Karpas-422 (cell line): ENCODE results near the gene ZBTB7C. TPM values are rescaled to one million over a fixed set of nuclear protein-coding genes. Genes with fewer than 3 reads are reported as not detected.
A peak's percentile ranks its signal among the peaks of the same experiment; 100 is the strongest.

Experiments
- DNase-seq: peaks from one replicate; pipeline ENCODE4 v3.0.0-alpha.2; 2015
- H2AFZ ChIP-seq: fragments of 200-600 bp; sonication (generic); 2 replicates; pipeline ENCODE4 v1.6.1; 2014; ENCODE audit warnings: antibody characterized with exemption, low read length, mixed read lengths
- H3K27ac ChIP-seq: fragments of 200-600 bp; sonication (generic); 2 replicates; pipeline ENCODE4 v1.5.1; 2014; ENCODE audit warnings: mild to moderate bottlenecking, low read length, moderate library complexity
- H3K27me3 ChIP-seq: fragments of 200-600 bp; sonication (generic); 2 replicates; pipeline ENCODE4 v1.6.1; 2014; ENCODE audit warnings: low read length, mixed read lengths
- H3K36me3 ChIP-seq: fragments of 200-600 bp; sonication (generic); 2 replicates; pipeline ENCODE4 v1.6.1; 2014; ENCODE audit warnings: low read length, mixed read lengths; ENCODE audit not compliant: insufficient read depth
- H3K4me1 ChIP-seq: fragments of 200-600 bp; sonication (generic); 2 replicates; pipeline ENCODE4 v1.6.1; 2014; ENCODE audit warnings: mild to moderate bottlenecking, low read length, mixed read lengths
- H3K4me2 ChIP-seq: fragments of 200-600 bp; sonication (generic); 2 replicates; pipeline ENCODE4 v1.6.1; 2014; ENCODE audit warnings: low read length, low read depth, mild to moderate bottlenecking; ENCODE audit not compliant: poor library complexity, severe bottlenecking
- H3K4me3 ChIP-seq: fragments of 200-600 bp; sonication (generic); 2 replicates; pipeline ENCODE4 v1.5.1; 2014; ENCODE audit warnings: mild to moderate bottlenecking, antibody characterized with exemption, low read length, mixed read lengths
- H3K79me2 ChIP-seq: fragments of 200-600 bp; sonication (generic); 2 replicates; pipeline ENCODE4 v1.6.1; 2014; ENCODE audit warnings: mild to moderate bottlenecking, low read length, mixed read lengths
- H3K9ac ChIP-seq: fragments of 200-600 bp; sonication (generic); 2 replicates; pipeline ENCODE4 v1.6.0; 2014; ENCODE audit warnings: low read length
- H3K9me2 ChIP-seq: fragments of 200-600 bp; sonication (generic), shearing (Covaris generic); replicated peaks from 2 replicates; pipeline ENCODE4 v1.6.0; 2014; ENCODE audit warnings: mild to moderate bottlenecking, low read length, moderate library complexity; ENCODE audit not compliant: insufficient read depth
- H3K9me3 ChIP-seq: fragments of 300-700, 200-600 bp; sonication (generic); 2 replicates; pipeline ENCODE4 v1.6.1; 2014; ENCODE audit warnings: low read length, mixed read lengths
- H4K20me1 ChIP-seq: fragments of 200-600 bp; sonication (generic); 2 replicates; pipeline ENCODE4 v1.6.1; 2014; ENCODE audit warnings: mild to moderate bottlenecking, antibody characterized with exemption, low read length, low read depth; ENCODE audit not compliant: insufficient read depth
- total RNA-seq: library from RNA; depleted of rRNA; stranded (reverse); fragments of >200 nt; shearing (Covaris generic); gene quantifications from 2 replicates; pipeline ENCODE4 v1.2.3, GENCODE V29; 2014; ENCODE audit warnings: low replicate concordance

The ZBTB7C gene
- total RNA-seq, 1 experiment from 2014 or later, result not detected

- no peak for DNase-seq
- Histone ChIP-seq H2AFZ (no peak overlapping the region), H4K20me1 (no peaks in the 10 kb centered on the region), H3K9ac (no peak overlapping the region), H3K27ac (no peak overlapping the region), H3K36me3 (no peaks in the 10 kb centered on the region), H3K9me2 (no peaks in the 10 kb centered on the region), H3K27me3 (no peaks in the 10 kb centered on the region), H3K4me3 (no peak overlapping the region), H3K4me1 (no peaks in the 10 kb centered on the region), H3K79me2 (no peaks in the 10 kb centered on the region), H3K4me2 (no peak overlapping the region), H3K9me3 (no peaks in the 10 kb centered on the region)
Observed at GRCh38 chr18:48228841-48229240, 180.3 kb downstream of the ZBTB7C start.

DNA sequence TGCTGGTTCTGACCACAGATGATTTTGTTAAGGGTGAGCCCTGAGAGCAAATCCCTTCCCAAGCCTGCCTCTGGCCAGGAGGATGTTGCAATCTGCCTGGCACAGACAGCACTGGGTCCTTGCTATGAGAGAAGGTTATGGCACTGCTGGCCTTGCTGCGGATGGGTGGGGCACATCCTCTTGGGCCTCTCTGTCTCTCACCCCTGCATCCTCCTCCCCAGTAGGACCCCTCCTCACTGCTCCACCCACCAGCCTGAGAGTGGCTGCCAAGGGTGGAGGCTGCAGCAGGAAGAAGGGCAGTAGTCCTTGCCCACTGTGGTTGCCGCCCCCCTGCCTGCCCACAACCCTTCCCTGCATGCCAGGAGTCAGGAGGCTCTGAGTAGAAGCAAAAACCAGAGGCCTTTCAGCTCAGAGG, 180.9 kb downstream of the ZBTB7C start:
- no peaks in the 10 kb centered on the region for H3K4me1 ChIP-seq
- no peaks in the 10 kb centered on the region for H3K9me3 ChIP-seq
- no peak for DNase-seq
- H3K27me3 ChIP-seq, result no peaks in the 10 kb centered on the region
- no peak overlapping the region for H3K4me3 ChIP-seq
- no peaks in the 10 kb centered on the region for H3K9me2 ChIP-seq
- H3K9ac ChIP-seq, result no peak overlapping the region
- no peaks in the 10 kb centered on the region for H3K36me3 ChIP-seq
- no peak overlapping the region for H2AFZ ChIP-seq
- H4K20me1 ChIP-seq, result no peaks in the 10 kb centered on the region
- no peak overlapping the region for H3K27ac ChIP-seq
- H3K79me2 ChIP-seq, result no peaks in the 10 kb centered on the region
- H3K4me2 ChIP-seq, result no peak overlapping the region

- no peak for DNase-seq
- Histone ChIP-seq H3K4me2 (no peak overlapping the region), H3K4me1 (no peaks in the 10 kb centered on the region), H3K9ac (no peak overlapping the region), H3K9me2 (no peaks in the 10 kb centered on the region), H3K36me3 (no peaks in the 10 kb centered on the region), H3K27ac (no peak overlapping the region), H3K4me3 (no peak overlapping the region), H3K27me3 (no peaks in the 10 kb centered on the region), H4K20me1 (no peaks in the 10 kb centered on the region), H3K79me2 (no peaks in the 10 kb centered on the region), H3K9me3 (no peaks in the 10 kb centered on the region), H2AFZ (no peak overlapping the region)
Observed at GRCh38 chr18:48227206-48227605, 182.0 kb downstream of the ZBTB7C start.

- H2AFZ ChIP-seq, result no peak overlapping the region
- no peak overlapping the region for H3K4me3 ChIP-seq
- H3K4me1 ChIP-seq, result no peaks in the 10 kb centered on the region
- no peaks in the 10 kb centered on the region for H3K27me3 ChIP-seq
- no peak overlapping the region for H3K4me2 ChIP-seq
- H4K20me1 ChIP-seq, result no peaks in the 10 kb centered on the region
- no peak overlapping the region for H3K27ac ChIP-seq
- no peaks in the 10 kb centered on the region for H3K36me3 ChIP-seq
- no peak for DNase-seq
- H3K9me3 ChIP-seq, result no peaks in the 10 kb centered on the region
- H3K79me2 ChIP-seq, result no peaks in the 10 kb centered on the region
- H3K9ac ChIP-seq, result no peak overlapping the region
- H3K9me2 ChIP-seq, result no peaks in the 10 kb centered on the region
Observed at GRCh38 chr18:48226401-48226800, 182.8 kb downstream of the ZBTB7C start.

DNA sequence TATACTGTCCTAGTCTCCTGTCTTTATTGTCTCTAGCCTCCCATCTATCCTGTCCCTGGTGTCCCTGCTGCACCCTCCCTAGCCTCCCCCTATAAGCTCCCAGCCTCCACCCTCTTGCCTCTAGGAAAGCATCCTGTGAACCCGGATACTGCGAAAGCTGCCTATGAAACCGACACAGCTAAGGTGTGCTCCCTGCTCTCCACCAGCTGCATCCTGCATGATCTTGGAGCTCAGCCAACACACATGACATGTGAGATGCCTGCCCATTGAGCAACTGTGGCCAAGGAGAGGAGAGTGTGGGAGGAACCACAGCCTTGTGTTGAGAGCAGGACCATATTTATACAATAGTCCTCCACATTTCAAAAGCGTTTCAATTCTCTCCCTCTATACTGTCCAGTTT, 187.1 kb downstream of the ZBTB7C start:
- Histone ChIP-seq H3K9me2 (no peaks in the 10 kb centered on the region), H3K4me2 (no peak overlapping the region), H3K36me3 (no peaks in the 10 kb centered on the region), H3K4me1 (peaks cover 14% of the 10 kb centered on the region), H2AFZ (no peak overlapping the region), H3K4me3 (no peak overlapping the region), H3K9me3 (no peaks in the 10 kb centered on the region), H3K27ac (no peak overlapping the region), H3K27me3 (no peaks in the 10 kb centered on the region), H3K9ac (no peak overlapping the region), H3K79me2 (no peaks in the 10 kb centered on the region), H4K20me1 (no peaks in the 10 kb centered on the region)
- DNase-seq, result peak; percentile 53

DNA sequence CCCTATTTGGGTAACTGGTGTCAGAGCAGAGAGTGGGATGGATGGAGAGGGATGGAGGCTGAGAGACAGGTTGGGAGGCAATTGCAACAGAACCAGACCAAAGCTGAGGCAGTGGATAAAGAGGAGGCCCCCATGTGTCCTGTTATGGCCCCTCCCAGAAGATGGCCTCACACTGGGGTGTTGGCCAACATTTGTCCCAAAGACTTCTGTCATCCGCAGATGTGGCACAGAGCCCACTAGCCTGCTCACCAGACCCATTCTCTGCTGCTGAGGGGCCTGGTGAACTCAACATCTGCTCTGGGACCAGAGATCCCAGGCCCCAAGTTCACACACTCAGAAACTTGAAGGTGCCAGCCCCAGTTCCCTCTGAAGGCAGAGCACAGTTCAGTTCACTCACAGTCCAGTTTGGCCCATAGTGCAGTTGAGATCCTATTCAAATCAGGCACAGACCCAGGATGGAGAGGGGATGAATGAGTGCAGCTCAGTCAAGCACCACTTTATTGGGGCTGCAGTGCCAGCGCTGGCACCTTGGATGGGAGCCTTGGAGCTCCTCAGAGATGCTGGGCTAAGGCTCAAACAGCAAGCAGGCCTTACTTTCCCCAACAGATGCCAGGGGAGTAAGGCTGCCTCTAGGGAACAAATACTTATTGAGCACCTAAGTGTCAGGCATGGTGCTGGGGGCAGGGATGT, 189.2 kb downstream of the ZBTB7C start:
- Histone ChIP-seq H3K36me3 (no peaks in the 10 kb centered on the region), H3K9me3 (no peaks in the 10 kb centered on the region), H3K27ac (no peak overlapping the region), H3K4me1 (peaks cover 14% of the 10 kb centered on the region), H4K20me1 (no peaks in the 10 kb centered on the region), H2AFZ (no peak overlapping the region), H3K27me3 (no peaks in the 10 kb centered on the region), H3K79me2 (no peaks in the 10 kb centered on the region), H3K4me3 (no peak overlapping the region), H3K4me2 (no peak overlapping the region), H3K9ac (no peak overlapping the region), H3K9me2 (no peaks in the 10 kb centered on the region)
- DNase-seq, result no peak

DNA sequence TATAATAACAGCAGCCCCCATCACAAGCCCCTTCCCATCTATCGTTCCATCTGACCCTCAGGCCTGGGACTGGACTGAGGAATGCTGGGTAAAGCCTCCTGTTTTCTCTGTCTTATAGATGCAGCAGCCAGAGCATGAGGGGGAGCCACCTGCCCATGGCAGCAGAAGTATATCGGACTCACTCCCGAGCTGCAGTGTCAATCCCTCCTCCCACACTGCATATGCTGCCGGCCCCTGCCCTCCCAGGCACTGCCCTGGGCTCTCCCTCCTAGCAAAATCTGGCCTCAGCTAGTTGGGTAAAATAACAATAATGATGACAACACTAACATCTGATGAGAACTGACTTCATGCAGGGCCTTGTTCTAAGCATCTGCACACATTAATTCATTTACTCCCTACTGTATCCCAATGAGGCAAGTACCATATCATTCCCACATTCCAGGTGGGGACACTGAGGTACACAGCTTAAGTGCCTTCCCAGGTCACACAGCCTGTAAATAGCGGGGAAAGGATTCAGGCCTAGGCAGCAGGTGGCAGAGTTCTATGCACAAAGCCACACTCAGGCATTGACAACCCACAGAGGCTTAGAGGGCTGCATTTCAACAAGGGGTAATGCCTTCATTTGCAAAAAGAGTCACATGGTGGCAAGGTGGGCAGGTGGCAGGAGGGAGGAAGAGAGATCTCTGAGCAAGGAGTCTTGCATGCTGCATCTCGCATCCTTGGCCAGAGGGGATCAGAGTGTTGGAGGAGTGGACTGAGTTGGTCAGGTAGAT, 190.0 kb downstream of the ZBTB7C start:
- peaks cover 14% of the 10 kb centered on the region for H3K4me1 ChIP-seq

GRCh38 chr18:48218285-48219022, 190.7 kb downstream of the ZBTB7C start:
- Histone ChIP-seq H3K9ac (no peak overlapping the region), H3K9me3 (no peaks in the 10 kb centered on the region), H3K4me2 (no peak overlapping the region), H3K27me3 (no peaks in the 10 kb centered on the region), H2AFZ (no peak overlapping the region), H3K9me2 (no peaks in the 10 kb centered on the region), H3K79me2 (no peaks in the 10 kb centered on the region), H3K4me1 (peaks cover 14% of the 10 kb centered on the region), H3K36me3 (no peaks in the 10 kb centered on the region), H3K4me3 (no peak overlapping the region), H4K20me1 (no peaks in the 10 kb centered on the region), H3K27ac (no peak overlapping the region)
- no peak for DNase-seq

More for the DNA sequence above, 190.0 kb downstream of the ZBTB7C start:
- no peaks in the 10 kb centered on the region for H3K9me3 ChIP-seq
- H3K9ac ChIP-seq, result no peak overlapping the region
- no peak overlapping the region for H2AFZ ChIP-seq
- H3K4me2 ChIP-seq, result no peak overlapping the region
- DNase-seq, result peak; percentile 46
- H3K79me2 ChIP-seq, result no peaks in the 10 kb centered on the region
- H3K4me3 ChIP-seq, result no peak overlapping the region
- H4K20me1 ChIP-seq, result no peaks in the 10 kb centered on the region
- no peak overlapping the region for H3K27ac ChIP-seq
- H3K36me3 ChIP-seq, result no peaks in the 10 kb centered on the region
- H3K9me2 ChIP-seq, result no peaks in the 10 kb centered on the region
- no peaks in the 10 kb centered on the region for H3K27me3 ChIP-seq
